Measurements from ENCODE around the gene CSNK1A1. TPM values are rescaled to one million over a fixed set of nuclear protein-coding genes. Genes with fewer than 3 reads are reported as not detected.
"Not testable (repeated sequence)": the region's sequence is repeated elsewhere in the genome, so short reads cannot be mapped to it uniquely, and the experiment has no call there.

The CSNK1A1 gene
- total RNA-seq, 1 experiment from 2014 or later, result 220 TPM

GRCh38 chr5:149528281-149529060 is 22.8 kb downstream of the CSNK1A1 start:
- Histone ChIP-seq H3K27me3 (ENCODE audit: control insufficient read depth, insufficient read depth, low read length) (no peaks in the 10 kb centered on the region), H3K4me3 (ENCODE audit: insufficient read depth, low read depth, low read length) (no peak overlapping the region), H3K36me3 (replicated peaks; ENCODE audit: control insufficient read depth, insufficient read depth, low read length) (peaks cover 1% of the 10 kb centered on the region; the same call in 1 of the 2 replicates)
- DNase-seq, result no peak

GRCh38 chr5:149526845-149527590 is 24.2 kb downstream of the CSNK1A1 start:
- H3K4me3 ChIP-seq (ENCODE audit: insufficient read depth, low read depth, low read length), result no peak overlapping the region
- H3K36me3 ChIP-seq (replicated peaks; ENCODE audit: control insufficient read depth, insufficient read depth, low read length), result peaks cover 5% of the 10 kb centered on the region
- no peaks in the 10 kb centered on the region for H3K27me3 ChIP-seq (ENCODE audit: control insufficient read depth, insufficient read depth, low read length)
- DNase-seq, result no peak

GRCh38 chr5:149521739-149522685 is 29.2 kb downstream of the CSNK1A1 start:
- H3K36me3 ChIP-seq (replicated peaks; ENCODE audit: control insufficient read depth, insufficient read depth, low read length), result peaks cover 5% of the 10 kb centered on the region
- H3K4me3 ChIP-seq (ENCODE audit: insufficient read depth, low read depth, low read length), result no peak overlapping the region
- no peaks in the 10 kb centered on the region for H3K27me3 ChIP-seq (ENCODE audit: control insufficient read depth, insufficient read depth, low read length)
- DNase-seq, result no peak

GRCh38 chr5:149519601-149520000 is 31.6 kb downstream of the CSNK1A1 start:
- H3K36me3 ChIP-seq (replicated peaks; ENCODE audit: control insufficient read depth, insufficient read depth, low read length), result peaks cover 5% of the 10 kb centered on the region
- H3K4me3 ChIP-seq (ENCODE audit: insufficient read depth, low read depth, low read length), result no peak overlapping the region
- no peak for DNase-seq

GRCh38 chr5:149518620-149519019 is 32.6 kb downstream of the CSNK1A1 start:
- H3K27me3 ChIP-seq (ENCODE audit: control insufficient read depth, insufficient read depth, low read length), result no peaks in the 10 kb centered on the region
- DNase-seq, result no peak
- peaks cover 4% of the 10 kb centered on the region for H3K36me3 ChIP-seq (replicated peaks; ENCODE audit: control insufficient read depth, insufficient read depth, low read length)
- no peak overlapping the region for H3K4me3 ChIP-seq (ENCODE audit: insufficient read depth, low read depth, low read length)

More at GRCh38 chr5:149519601-149520000, 31.6 kb downstream of the CSNK1A1 start:
- no peaks in the 10 kb centered on the region for H3K27me3 ChIP-seq (ENCODE audit: control insufficient read depth, insufficient read depth, low read length)

GRCh38 chr5:149517461-149518122 is 33.6 kb downstream of the CSNK1A1 start:
- Histone ChIP-seq H3K4me3 (ENCODE audit: insufficient read depth, low read depth, low read length) (no peak overlapping the region), H3K36me3 (replicated peaks; ENCODE audit: control insufficient read depth, insufficient read depth, low read length) (peaks cover 6% of the 10 kb centered on the region), H3K27me3 (ENCODE audit: control insufficient read depth, insufficient read depth, low read length) (no peaks in the 10 kb centered on the region)
- no peak for DNase-seq

- no peaks in the 10 kb centered on the region for H3K27me3 ChIP-seq (ENCODE audit: control insufficient read depth, insufficient read depth, low read length)
- peaks cover 17% of the 10 kb centered on the region for H3K36me3 ChIP-seq (replicated peaks; ENCODE audit: control insufficient read depth, insufficient read depth, low read length)
- no peak overlapping the region for H3K4me3 ChIP-seq (ENCODE audit: insufficient read depth, low read depth, low read length)
- DNase-seq, result no peak
Measured at GRCh38 chr5:149514512-149514911, 36.7 kb downstream of the CSNK1A1 start.

- H3K27me3 ChIP-seq (ENCODE audit: control insufficient read depth, insufficient read depth, low read length); H3K4me3 ChIP-seq (ENCODE audit: insufficient read depth, low read depth, low read length); DNase-seq: not testable (repeated sequence)
- H3K36me3 ChIP-seq (replicated peaks; ENCODE audit: control insufficient read depth, insufficient read depth, low read length), result peaks cover 25% of the 10 kb centered on the region
Measured at GRCh38 chr5:149513372-149513947, 37.8 kb downstream of the CSNK1A1 start.

GRCh38 chr5:149510136-149510535 is 41.1 kb downstream of the CSNK1A1 start:
- DNase-seq, result no peak
- Histone ChIP-seq H3K27me3 (ENCODE audit: control insufficient read depth, insufficient read depth, low read length) (no peaks in the 10 kb centered on the region), H3K4me3 (ENCODE audit: insufficient read depth, low read depth, low read length) (no peak overlapping the region), H3K36me3 (replicated peaks; ENCODE audit: control insufficient read depth, insufficient read depth, low read length) (peaks cover 32% of the 10 kb centered on the region)

- DNase-seq, result no peak
- Histone ChIP-seq H3K36me3 (replicated peaks; ENCODE audit: control insufficient read depth, insufficient read depth, low read length) (peaks cover 32% of the 10 kb centered on the region), H3K27me3 (ENCODE audit: control insufficient read depth, insufficient read depth, low read length) (no peaks in the 10 kb centered on the region), H3K4me3 (ENCODE audit: insufficient read depth, low read depth, low read length) (no peak overlapping the region)
Measured at GRCh38 chr5:149504677-149505076, 46.6 kb downstream of the CSNK1A1 start.

GRCh38 chr5:149503006-149503405 is 48.2 kb downstream of the CSNK1A1 start:
- Histone ChIP-seq H3K4me3 (ENCODE audit: insufficient read depth, low read depth, low read length) (no peak overlapping the region), H3K36me3 (replicated peaks; ENCODE audit: control insufficient read depth, insufficient read depth, low read length) (peaks cover 20% of the 10 kb centered on the region), H3K27me3 (ENCODE audit: control insufficient read depth, insufficient read depth, low read length) (no peaks in the 10 kb centered on the region)
- no peak for DNase-seq

GRCh38 chr5:149500922-149501582 is 50.2 kb downstream of the CSNK1A1 start:
- DNase-seq, result no peak
- Histone ChIP-seq H3K4me3 (ENCODE audit: insufficient read depth, low read depth, low read length) (no peak overlapping the region), H3K36me3 (replicated peaks; ENCODE audit: control insufficient read depth, insufficient read depth, low read length) (peaks cover 16% of the 10 kb centered on the region), H3K27me3 (ENCODE audit: control insufficient read depth, insufficient read depth, low read length) (no peaks in the 10 kb centered on the region)

GRCh38 chr5:149498724-149499336 is 52.4 kb downstream of the CSNK1A1 start:
- H3K36me3 ChIP-seq (replicated peaks; ENCODE audit: control insufficient read depth, insufficient read depth, low read length), result peaks cover 13% of the 10 kb centered on the region
- no peaks in the 10 kb centered on the region for H3K27me3 ChIP-seq (ENCODE audit: control insufficient read depth, insufficient read depth, low read length)
- H3K4me3 ChIP-seq (ENCODE audit: insufficient read depth, low read depth, low read length), result no peak overlapping the region
- peak; percentile 17 for DNase-seq

Measured in H7 (cell line).